GM18873 (cell line): ENCODE results near the gene PDLIM4.

Source experiments
- ATAC-seq: cut with Tn5 transposase; IDR thresholded peaks from one replicate; pipeline ENCODE4 v1.9.1; 2021; ENCODE audit warnings: mild to moderate bottlenecking, moderate library complexity, moderate number of reproducible peaks; ENCODE audit not compliant: unreplicated experiment, low FRiP score

PDLIM4 gene, protein sequence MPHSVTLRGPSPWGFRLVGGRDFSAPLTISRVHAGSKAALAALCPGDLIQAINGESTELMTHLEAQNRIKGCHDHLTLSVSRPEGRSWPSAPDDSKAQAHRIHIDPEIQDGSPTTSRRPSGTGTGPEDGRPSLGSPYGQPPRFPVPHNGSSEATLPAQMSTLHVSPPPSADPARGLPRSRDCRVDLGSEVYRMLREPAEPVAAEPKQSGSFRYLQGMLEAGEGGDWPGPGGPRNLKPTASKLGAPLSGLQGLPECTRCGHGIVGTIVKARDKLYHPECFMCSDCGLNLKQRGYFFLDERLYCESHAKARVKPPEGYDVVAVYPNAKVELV

DNA sequence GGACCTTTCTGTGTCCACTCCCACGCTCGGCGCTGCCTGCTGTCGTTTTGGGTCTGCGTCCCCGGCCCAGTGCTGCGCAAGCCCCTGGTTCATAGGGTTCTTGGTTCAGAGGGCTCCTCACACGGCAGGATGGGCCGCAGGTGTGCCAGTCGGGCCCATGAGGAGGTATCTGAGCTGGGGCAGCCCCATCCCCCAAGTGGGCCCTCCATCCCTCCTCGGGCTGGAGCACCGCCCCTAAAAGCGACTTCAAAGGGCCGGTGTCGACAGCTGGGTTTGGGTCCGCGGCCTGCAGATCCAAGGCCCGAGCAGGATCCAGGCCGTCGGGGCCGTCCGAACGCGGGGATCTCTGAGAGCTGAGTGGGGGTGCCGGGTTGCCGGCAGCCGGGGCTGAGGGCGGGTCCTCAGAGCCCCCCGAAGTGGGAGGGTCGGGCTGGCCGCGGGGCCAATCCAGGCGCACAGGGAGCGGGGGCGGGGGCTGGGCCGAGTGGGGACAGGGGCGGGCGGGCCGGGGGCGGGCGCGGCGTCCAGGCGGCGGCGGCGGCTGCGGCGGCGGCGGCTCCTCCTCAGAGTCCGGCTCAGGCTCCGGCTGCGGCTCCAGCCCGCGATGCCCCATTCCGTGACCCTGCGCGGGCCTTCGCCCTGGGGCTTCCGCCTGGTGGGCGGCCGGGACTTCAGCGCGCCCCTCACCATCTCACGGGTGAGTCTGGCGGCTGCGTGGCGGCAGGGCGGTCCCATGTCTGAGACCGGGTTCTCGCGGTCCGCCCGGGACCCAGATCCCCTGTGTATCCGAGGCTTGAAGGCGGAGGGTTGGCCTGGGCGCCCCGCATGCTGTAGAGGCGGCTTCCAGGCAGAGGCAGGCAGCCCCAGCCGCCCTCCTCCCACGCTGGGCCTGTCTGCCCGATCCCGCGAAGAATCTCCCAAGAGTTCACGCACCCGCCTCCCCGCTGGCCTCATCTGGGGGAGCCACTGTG lies at the start of gene PDLIM4:
Gene PDLIM4, plus strand, starts transcription at position 566 of the 971 bp plus-strand sequence. Its CDS starts 39 bp downstream, at position 605.
- no peak for ATAC-seq

DNA sequence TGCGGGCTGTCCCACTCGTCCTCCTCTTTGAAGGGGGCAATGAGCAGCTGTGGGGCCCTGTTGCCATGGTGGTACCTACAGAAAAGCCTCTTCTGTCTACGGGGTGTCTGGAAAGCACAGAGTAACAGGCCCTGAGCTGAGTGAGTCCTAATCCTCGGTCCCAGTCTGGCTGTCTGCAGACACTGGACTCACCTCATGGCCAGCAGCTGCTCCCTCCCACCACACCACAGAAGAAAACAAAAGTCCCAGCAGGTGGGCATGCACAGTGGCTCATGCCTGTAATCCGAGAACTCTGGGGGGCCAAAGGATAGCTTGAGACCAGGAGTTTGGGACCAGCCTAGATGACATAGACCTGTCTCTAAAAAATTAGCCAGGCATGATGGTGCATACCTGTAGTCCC lies 49.7 kb upstream of the PDLIM4 start:
- ATAC-seq, result no peak

DNA sequence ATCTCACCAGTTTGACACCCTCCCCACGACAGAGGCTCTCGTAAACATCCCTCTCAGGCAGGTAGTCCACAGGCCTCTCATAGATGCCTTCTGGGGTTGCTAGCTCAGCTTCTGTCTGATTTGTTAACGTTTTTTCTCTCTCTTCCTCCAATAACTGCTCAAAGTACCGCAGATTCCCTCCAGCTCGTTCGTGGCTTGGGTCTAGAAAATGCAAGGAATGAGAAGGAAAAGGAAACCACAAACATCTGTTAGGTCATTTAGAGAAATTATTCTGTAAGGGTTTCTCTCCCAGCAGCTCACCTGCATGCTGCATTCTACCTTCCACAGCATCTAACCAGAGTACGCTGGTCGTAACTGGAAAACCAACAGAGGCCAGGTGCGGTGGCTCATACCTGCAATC lies 48.4 kb upstream of the PDLIM4 start:
- no peak for ATAC-seq

DNA sequence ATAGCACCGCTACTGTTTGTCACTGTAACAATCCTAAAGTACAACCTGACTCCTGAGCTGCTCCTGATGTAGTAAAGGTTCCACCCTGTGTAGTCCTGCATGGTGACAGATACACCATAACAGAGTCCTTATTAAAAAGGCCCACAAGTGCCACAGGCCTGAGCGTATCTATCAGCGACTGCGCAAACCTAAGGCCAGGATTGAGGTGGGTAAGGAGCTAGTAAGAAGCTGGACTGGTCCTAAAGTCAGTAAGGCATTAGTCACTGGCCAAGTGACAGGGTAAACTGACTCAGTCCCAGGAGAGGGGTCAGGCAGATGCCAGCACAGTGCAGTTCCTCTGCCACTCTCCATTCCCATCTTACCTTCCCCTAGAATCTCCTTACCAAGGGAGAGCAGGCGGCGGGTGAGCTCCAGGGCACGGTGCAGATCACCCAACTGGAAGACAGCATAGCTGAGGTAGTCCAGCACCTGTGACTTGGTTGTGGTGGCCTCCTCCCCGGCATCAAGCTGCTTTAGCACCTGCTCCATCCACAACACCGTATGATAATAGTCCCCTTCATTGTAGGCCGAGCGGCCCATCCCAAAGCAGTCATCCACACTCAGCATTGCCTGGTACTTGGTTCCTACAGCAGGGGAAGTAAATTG lies 47.5 kb upstream of the PDLIM4 start:
- ATAC-seq, result no peak

DNA sequence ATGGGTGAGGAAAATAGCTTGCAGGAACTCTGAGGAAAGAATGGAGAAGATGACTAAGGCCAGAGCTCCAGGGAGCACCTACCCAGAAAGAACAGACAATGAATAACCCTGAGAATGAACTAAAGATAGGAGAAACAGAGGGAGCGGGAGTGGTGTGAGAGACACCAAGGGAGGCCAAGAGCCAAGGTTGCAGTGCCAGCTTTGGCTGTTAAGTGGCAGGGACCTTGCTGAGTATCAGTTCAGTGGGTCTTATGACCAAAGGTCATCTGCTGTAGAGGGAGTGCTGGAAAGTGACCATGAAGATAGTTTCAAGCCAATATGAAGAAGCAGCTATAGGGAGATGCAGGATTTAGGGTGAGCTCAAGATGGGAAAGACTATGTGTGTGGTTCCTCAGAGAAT lies 46.6 kb upstream of the PDLIM4 start:
- no peak for ATAC-seq

DNA sequence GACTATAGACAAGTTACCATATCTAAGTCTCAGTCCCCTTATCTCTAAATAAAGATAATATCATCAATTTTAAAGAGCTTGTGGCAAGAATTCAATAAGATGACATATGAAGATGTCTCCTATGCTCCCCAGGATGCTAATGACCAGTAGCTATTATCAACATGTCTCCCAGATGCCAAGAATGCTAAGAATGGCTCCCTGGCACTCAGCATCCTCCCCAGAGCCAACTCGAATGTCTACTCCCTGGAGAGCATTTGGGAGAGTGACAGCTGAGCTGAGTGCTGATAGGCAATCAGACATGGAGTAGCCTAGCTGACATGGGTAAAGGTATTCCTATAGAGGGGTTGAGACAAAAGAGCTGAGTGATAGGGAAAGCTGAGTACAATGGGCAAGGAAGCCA lies 45.7 kb upstream of the PDLIM4 start:
- no peak for ATAC-seq

DNA sequence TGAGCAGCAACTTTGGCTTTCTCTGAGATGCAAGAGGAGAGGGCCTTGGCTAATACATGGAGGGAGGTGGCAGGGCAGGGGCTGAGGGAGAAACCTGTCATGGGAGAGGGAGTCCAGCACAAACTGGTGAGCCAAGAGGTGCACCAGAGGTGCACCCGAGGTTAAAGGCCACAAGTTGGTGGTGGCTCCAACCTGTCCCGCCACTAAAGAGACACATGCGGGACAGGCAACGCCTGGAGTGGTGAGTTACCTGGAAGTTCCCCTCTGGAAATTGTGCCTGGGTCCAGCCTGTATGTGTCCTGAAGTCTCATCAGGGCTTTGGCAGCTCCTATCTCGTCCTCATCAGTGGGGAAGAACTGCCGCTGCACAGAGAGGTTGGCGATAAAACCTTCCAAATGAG lies 43.8 kb upstream of the PDLIM4 start:
- ATAC-seq, result no peak

DNA sequence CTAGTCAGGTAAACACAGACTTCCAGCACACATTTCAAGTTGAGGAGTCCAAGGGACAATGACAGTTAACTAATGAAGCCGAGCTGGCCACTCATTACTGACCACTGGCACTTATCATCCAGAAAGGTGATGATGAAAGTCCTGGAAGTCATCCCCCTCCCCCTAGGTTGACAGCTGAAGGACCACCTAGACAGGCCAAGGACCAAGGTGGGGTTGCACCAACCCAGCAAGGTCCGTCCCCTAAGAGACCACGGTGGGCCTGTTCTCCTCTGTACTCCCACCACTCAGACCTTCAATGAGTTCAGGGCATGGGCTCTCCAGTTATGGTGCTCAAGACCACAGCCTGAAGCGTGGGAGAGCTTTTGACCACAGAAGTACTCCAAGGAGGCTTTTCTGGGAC lies 43.0 kb upstream of the PDLIM4 start:
- ATAC-seq, result no peak

DNA sequence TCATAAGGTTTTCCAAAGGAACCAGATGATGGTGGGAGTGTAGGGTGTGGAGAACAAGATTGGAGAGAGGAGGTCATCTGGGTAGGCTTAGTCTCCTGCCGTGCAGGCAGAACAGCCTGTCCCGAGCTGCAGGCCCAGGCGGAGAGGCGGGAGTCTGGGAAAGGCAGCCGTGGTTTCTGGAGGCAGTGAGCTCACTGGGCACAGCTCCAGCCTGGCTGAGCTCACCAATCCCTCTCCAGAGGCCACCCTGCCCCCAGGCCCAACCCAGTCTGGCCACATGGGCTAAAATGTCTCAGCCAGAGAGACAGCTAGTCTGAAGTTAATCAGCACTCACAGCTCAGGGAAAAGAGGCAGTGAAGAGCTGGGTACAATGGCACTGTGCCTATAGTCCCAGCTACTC lies 42.2 kb upstream of the PDLIM4 start:
- no peak for ATAC-seq

DNA sequence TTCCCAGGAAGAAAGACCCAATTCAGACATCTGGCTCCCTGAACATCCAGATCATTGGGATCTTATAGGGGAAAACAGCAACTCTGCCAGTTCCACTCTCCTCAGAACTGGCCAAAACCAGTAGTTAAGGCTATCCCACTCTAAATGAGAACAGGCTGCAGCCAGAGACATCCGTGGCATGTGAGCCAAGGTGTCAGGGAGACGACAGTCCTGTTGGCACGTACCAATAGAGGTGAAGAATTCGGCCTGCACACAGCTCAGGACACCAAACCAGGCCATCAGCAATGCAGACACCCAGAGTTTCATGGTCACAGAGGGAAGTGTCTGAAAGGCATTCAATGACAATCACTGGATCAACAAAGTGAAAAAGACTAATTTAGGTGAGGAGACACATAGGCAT lies 39.2 kb upstream of the PDLIM4 start:
- no peak for ATAC-seq

DNA sequence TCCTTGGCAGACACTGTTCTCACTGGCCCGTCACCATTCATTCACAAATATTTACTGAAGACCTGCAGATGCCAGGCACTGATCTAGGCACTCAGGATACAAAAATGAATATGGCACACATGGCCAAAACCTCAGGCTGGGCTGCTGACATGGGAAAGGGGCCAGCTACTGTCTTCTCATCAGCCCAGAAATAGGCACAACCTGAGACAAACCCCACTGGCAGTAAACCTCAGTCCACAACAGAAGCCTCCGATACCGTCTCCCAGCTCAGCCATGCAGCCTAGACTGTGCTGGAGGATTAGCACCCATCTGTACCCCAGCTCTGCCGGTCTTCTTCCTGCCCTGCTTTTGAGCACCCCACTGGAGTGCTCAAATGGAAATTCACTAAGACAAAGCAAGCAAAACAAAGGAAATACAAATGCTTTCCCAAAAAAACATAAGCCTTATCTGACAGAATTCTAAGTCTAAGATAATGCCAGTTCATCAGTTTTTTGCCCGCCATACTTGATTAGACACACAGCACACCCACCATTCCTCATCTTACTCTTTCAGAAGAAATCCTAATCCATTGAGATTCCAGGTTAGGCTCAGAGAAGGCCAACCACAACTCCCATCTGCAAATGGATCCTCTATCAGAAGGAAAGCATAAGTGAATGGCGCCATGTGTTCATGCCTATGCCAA lies 38.1 kb upstream of the PDLIM4 start:
- no peak for ATAC-seq

DNA sequence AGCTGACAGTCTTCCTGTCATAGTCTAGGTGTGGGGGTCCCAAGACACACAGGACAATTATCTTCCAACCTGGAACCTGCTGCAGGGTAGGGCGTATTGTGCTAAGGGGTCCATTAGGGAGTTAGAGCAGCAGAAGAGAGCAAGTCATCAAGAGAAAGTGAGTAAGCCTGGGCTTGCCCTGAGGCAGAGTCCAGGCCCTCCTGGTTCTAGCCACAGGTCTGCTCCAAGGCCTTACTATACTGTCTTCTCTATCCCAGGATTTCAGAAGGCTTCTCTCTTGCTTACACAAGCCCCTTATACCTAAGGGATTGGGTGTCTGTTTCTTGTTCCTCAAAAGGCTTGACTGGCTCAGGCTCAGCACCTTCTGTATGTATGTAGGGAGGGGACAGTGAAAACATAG lies 37.5 kb upstream of the PDLIM4 start:
- ATAC-seq, result no peak

DNA sequence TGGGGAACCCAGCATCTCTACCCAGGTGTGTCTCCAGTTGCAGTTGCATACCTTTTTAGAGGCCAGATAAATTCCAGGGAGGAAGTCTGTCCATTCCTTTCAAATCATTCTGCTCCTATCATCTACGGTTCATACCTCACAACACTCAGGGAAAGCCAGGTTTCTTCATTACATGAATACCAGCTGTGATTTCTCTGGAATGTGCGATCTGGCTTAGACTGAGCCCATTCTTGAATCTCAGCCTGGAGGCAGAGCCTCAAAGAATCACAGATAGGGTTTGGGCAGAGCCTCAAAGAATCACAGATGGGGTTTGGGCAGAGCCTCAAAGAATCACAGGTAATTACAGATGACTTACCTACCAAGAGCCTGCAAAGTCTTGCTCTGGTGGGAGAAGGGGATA lies 37.0 kb upstream of the PDLIM4 start:
- no peak for ATAC-seq

DNA sequence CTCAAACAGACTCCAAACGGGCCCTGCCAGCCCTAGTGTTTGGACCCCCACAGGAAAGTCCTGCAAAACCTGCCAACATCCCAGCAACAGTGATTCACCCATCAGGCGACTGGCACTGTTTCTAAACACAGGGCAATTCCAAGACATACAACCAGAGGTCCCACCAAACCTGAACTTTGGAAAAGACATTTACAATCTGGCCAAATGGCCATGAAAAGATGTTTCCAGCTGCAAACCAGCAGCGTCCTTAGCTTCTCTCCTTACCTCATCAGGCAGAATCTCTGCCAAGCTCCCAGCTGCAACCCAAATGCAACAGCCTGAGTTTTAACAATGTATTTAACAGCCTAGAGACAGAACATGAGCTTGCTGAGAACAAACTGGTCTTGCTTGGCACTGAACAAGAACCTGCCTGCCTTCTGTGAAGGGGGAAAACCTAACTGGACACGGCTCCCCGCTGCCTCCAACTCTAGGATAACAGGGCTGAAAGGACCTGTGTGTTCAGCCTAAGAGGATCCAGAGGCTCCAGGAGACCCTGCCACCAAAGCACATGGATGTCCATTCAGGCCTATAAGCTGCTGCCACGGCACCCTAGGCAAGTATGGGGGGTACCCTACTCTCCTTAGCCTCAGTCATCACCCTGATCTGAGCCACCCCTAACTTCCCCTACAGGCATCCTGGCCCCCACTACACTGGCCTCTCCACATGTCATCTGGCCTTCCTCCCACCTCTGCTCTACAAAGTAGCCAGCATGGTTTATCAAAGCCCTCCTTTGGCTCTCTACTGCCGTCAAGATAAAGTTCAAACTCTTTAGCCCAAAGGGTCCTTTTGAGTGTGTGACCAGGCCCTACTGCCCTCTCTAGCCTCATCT lies 35.5 kb upstream of the PDLIM4 start:
- no peak for ATAC-seq

DNA sequence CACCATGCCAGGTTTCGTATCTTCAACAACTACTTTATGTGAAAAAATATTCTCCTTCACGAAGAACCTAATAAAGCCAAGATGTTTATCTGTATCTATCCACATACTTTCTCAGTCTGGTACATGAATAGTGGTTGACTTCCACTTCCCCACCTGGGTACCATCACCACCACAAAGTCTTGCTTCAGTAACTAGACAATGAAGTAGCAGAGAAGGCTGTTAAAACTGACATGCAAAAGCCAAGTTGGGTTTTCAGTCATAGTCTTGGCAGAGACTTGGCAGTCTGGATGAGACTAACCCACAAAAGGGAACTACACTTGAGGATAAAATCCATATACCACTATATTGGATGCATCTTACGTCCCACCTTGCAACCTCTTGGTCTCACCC lies 34.9 kb upstream of the PDLIM4 start:
- ATAC-seq, result peak; percentile 44

DNA sequence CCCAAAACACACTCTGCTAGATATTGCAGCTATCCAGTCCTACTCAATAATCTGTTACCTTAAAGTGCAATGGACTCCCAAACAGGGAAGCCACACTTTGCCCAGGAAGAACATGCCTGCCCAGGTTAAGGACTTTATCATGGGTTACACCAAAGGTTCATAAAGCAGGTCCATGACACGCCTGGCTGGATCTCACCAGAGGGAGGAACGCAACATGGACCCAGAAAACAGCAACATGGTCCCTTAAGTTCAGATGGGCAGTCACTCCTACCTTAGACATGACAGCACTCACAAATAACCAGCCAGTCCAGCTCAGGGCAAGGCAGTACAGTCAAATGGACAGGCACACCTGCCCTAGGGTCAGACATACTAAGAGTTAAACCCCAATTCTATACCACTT lies 33.6 kb upstream of the PDLIM4 start:
- ATAC-seq, result no peak

DNA sequence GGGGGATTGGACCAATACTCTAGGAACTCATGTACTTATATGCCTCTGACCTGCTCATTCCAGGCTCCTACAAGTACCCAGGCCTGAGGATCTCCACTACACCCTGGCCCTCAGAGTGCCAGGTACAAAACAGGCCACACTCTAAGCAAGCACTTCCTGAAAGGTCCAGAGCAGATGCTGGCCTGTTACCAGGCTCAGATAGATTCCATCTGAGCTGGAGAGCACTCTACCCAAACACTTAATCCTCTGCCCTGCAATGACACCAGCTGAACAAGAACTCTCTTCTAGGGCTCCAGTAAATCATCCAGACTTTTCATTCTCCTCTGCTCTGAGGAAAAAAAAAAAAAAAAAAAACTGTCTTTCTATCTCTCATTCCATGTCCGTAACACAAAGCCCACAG lies 32.8 kb upstream of the PDLIM4 start:
- no peak for ATAC-seq

DNA sequence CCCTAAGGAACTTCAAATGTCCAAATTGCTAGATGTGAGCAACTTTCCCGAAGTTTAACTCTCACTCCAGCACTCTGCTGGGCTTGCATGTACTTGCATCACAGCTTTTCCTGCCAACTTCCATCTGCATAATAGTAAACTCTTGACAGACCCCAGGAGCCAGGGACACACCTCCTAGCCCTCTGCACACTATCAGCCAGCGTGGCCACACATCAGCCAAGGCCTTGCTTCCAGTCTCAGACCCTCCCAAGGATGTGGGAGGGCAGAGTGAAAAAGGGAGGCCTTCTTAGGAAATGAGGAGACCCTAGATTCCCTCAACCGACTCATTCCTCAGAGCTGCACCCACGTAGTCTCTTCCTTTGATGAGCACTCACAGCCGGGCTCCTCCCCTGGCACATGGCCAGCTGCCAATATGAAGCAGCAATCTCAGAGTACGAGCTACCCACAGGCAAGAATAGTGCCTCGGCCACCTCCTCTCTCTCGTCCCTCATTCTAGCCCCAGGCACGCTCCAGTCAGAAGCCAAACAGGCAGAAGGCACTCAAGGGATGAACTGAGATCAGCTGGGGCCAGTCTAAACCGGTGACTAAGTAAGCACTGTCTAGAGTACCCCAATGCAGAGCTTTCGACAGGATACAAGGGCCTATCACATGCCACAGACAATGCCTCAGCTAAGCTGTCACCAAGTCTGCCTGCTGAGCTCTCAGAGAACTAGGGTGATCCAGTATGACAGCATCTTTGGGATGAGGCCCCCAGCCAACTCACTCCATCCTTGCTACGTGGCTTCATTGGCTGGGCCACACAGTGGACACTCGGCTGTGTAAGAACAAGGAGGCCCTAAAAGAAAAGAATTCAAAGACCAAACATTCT lies 32.1 kb upstream of the PDLIM4 start:
- no peak for ATAC-seq
